CD4-positive, alpha-beta T cell treated with Interferon alpha-2 for 1 hour (primary cell): ENCODE data around the gene OR10AD1.
"Not testable (repeated sequence)": the region's sequence is repeated elsewhere in the genome, so short reads cannot be mapped to it uniquely, and the experiment has no call there.

Source experiments
- DNase-seq, 2 donors: peaks; one replicate each; pipeline ENCODE4 v3.0.0-alpha.2; 2020 to 2022

Gene OR10AD1

DNA sequence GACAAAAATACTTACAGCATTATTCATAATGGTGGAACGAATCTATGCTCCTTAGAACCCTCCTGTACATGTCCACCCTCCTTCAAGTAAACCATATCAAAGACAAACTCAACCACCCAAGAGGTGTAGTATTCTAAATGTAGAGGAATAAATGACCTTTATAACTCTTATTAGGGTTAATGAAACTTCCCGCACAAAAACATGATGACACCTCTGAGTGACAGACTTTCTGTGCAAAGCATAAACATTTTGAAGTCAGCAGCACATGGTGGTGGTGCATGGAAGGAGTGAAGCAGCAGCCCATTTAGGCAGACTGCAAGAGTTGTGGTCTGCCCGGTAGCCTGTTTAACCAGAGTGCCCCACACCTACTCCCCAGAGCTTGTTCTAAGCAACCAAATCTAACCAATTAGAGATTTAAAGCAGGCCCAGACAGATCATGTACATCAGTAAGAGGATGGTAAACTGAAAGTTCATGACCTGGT, 45.2 kb downstream of the OR10AD1 start:
- DNase-seq, result peak in 1 of 2 donors; percentile 13

DNA sequence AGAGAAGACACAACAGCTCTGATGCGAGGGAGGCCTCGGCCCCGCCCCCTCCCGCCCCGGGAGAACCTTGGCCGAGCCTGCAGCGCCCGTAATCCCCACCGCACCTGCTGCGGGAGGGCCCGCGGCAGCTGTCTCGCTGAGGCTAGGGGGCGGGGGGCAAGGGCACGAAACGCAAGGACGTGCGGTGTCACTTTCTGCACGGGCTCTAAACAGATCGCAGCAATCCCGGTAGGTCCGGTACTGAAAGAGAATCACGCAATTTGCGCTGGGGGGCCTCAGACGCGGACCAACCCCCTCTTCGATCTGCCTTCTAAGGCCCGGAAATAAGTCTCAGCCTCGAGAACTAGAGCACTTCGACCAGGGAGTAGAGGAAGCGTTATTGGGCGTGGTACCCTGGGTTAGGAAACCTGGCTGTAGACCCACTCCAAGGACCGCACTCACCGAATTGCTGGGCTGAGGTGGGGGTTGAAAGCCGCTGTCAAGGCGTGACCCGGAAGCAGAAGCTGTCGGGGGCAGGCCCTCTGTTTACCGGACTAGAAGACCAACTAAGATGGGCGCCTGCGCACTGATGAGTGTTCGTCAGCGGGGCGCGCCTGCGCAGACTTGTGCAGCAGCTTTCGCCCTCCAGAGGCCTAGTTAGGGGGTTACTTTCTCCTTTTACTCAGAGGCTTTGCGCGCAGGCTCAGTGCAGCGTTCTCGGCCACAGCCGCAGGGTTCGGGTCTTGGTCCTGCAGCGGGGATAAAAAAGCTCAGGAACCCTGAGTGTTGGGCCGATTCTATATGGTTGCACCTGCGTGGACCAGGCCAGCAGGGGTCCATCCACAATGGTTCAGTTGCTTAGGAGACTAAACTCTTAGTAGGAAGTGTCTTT, 45.8 kb downstream of the OR10AD1 start, which contains the start of gene ASB8:
ASB8 (minus strand) TSS at position 498 of the 871 bp plus-strand sequence. CDS start 4,019 bp downstream, outside the sequence.
- DNase-seq, result peak; percentile 99

DNA sequence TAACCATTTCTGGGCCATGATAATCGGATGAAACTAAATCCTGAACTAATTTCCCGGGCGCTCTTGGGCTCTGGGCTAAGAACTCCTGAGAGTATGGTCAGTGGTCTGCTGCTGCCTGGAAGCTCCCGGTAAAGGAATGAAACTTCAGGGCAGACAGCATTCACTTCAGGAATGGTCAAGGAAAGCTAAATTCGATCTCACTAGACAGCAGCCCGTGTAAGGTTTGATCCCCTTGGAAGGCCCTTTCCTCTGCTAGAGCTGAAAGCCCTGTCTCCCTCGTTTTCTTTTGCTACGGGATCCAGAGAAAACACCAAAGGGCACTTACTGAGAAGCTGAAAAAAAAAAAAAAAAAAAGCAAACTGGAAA, 46.5 kb downstream of the OR10AD1 start:
- DNase-seq, result no peak

DNA sequence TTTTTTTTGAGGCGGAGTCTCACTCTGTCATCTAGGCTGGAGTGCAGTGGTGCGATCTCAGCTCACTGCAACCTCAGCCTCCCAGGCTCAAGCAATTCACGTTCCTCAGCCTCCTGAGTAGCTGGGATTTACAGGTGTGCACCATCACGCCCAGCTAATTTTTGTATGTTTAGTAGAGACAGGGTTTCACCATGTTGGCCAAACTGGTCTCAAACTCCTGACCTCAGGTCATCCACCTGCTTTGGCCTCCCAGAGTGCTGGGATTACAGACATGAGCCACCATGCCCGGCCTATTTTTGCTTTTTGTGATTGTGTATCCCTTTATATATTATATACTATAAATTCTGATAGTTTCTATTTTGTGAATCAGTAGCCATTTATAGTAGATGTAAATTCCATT, 47.3 kb downstream of the OR10AD1 start:
- DNase-seq, result not testable (repeated sequence)
